HT1080 (cell line): ENCODE results near the gene ZC3H7A. TPM values are rescaled to one million over a fixed set of nuclear protein-coding genes. Genes with fewer than 3 reads are reported as not detected.
"Not testable (repeated sequence)": the region's sequence is repeated elsewhere in the genome, so short reads cannot be mapped to it uniquely, and the experiment has no call there.

ENCODE experiments used
- DNase-seq: peaks from one replicate; pipeline ENCODE4 v3.0.0-alpha.2; 2015; ENCODE audit warnings: low read depth
- total RNA-seq: library from RNA; depleted of rRNA; stranded (reverse); fragments of >200 nt; shearing (Covaris generic); gene quantifications from 2 replicates; pipeline ENCODE4 v1.2.3, GENCODE V29; 2014

ZC3H7A gene
- total RNA-seq, 1 experiment from 2014 or later = 35.3 TPM

DNA sequence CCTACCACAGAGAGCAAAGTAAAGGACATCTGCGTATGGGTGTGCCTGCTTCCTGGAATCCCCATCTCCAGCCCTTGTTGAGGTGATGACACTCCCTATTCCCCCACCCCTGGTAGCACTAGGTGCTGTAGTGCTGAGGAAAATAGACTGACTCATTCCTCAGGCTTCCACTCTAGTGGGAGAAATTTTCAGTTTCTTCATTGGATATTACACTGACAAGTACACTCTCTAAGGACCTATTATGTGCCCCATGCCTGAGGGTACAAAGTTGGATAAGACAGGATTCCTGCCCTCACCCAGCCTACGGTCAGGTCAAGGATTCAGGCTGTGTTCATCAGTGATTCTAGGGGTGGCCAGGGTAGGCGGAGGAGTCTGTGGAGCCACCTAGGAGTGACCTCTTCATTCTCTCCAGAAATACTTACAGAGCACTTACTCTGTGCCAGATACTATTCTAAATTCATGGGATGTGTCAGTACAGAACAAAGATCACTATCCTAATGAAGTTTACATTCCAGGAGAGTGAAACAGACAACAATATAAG is 4.5 kb upstream of the ZC3H7A start:
- DNase-seq = peak; percentile 37

DNA sequence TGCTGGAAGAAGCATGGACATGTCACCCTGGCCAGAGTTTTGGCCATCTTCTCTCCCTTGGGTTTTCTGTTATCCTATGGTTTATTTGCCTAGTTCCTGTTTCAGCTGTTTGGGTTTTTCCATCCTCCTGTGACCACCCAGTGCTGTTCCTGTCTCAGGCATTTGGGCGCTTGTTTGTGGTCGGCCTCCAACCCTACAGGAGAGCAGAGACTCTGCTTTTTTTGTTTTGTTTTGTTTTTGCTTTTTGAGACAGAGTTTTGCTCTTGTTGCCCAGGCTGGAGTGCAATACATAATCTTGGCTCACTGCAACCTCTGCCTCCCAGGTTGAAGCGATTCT is 3.3 kb upstream of the ZC3H7A start:
- no peak for DNase-seq

DNA sequence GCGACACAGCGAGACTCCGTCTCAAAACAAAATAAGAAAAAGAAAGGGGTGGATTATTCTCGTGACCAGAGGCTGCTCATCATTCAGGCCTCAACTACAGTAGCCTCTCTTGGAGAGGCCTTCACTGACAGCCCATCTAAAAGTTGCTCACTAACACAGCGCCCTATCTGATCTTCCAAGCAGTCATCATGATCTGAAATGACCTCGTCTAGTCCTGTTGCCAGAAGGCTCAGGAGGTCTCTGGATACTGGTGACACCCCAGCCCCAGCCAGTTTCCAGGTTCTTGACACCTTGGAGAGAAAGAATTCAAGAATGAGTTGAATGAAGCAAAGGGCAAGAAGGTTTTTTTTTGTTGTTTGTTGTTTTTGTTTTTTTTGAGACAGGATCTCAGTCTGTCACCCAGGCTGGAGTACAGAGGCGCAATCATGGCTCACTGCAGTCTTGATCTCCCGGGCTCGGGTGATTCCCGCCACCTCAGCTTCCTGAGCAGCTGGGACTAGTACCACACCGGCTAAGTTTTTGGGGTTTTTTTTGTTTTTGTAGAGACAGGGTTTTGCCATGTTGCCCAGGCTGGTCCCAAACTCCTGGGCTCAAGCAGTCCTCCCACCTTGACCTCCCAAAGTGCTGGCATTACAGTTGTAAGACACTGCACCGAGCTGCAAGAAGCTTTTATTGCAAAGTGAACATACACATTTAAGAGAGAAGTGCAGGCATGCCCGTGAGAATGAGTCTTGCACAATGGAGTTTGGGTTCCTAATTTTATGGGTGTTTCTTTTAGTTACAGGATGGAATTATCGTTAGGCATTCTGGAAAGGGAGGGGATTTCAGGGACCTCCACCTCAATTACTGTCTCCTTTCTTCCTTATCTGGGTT is 2.7 kb upstream of the ZC3H7A start:
- no peak for DNase-seq

DNA sequence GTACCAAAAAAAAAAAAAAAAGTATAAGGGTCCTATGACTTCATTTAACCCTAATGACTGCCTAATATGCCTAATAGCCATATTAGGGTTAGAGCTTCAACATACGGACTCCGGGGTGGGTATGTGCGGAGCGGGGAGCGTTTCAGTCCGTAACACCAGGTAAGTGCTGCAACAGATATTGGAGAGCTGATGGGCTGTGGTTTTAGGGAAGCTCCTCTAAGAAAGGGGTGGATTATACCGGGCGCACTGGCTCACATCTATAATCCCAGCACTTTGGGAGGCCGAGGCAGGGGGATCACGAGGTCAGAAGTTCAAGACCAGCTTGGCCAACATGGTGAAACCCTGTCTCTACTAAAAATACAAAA is 1.9 kb upstream of the ZC3H7A start:
- DNase-seq = no peak

DNA sequence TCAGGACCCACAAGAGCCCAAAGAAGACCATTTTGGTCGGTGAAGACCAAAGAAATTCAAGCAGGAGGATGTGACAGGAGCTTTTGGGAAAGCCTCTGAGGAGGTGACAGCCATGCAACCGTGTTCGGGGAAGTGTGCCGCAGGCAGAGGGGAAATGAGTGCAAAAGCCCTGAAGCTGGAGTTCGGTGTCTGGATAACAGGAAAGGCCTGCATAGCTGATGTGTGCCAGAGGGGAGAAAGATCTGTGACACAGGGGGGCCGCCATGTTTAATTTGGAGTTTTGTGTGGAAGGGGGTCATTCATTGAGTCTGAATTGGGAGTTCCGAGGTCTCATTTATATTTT is 870 bp upstream of the ZC3H7A start:
- DNase-seq = peak; percentile 15

DNA sequence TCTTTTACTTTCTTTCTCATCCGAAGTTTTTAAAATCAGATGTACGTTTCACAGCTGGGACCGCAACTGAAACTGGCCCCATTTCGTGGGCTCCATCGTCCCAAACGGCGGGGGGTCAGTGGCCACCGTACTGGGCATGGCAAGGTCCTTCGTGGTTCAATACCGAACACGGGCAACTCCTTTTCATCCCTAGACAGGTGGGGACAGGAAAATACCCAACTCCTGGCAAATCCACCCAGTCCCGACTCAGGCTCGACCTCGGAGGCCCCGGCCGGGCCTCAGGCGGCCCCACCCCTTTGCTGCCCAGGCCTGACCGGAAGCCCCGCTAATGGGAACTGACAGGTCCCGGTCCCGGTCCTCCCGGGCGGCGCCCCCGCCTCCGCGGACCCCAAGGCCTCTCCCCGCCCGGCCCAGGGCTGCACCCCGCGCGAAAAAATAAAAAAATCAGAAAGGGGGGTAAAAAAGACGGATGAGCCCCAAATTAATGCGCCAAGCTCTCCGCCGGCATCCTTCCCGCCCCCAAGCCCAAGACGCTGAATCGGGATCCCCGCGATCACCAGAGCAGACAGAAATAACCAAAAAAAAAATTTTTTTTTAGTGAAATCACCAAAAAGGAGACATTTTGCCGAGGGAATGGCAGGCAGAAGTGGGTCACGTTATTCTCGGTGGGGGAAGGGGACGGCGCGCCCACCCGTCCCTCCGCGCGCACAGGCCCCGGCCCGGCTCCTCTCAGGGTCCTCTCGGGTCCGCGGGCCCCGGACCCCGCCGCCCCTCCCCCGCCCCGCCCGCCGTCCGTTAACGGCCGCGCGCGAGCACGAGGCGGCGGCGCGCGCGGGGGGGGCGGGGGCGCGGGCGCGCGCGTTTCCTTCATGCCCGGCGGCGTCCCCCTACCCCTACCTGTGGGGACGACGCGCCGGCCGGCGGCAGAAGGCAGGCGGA is 562 bp downstream of the ZC3H7A start:
- DNase-seq = peak; percentile 22

DNA sequence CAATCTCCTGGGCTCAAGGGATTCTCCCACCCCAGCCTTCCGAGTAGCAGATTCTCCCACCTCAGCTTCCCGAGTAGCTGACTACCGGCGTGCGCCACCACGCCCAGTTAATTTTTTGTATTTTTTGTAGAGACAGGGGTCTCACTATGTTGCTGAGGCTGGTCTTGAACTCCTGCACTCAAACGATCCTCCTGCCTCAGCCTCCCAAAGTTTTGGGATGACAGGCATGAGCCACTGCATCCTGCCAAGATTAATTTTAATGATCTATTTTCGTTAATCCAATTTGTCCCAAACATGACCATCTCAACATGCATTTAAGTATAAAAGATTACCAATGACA is 1.2 kb downstream of the ZC3H7A start:
- no peak for DNase-seq

DNA sequence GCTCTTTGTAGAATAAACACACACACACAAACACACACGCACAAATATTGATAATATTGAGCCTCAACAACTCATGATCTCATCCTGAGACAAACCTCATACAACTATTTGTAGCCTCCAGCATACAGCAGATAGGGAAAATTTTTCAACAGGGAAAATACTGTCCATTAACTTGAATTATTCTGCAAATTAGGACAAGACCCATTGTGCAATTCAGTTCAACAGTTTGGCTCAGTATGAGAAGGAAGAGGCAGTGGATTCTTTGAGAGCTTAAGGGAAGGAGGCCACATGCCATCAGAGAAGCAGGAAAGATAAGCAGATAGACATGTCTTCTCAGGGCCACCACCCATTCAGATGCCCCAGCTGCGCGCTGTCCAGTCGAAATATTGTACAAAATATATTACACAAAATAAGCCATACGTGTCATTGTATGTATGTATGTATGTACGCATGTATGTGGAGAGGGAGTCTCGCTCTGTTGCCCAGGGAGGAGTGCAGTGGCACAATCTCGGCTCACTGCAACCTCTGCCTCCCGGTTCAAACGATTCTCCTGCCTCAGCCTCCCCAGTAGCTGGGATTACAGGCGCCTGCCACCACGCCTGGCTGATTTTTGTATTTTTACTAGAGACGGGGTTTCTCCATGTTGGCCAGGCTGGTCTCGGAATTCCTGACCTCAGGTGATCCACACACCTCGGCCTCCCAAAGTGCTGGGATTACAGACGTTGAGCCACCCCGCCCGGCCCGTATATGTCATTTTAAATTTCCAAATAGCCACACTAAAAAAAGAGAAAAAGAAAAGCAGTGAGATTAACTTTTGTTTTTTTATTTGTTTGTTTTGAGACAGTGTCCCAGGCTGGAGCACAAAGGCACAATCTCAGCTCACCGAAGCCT is 1.8 kb downstream of the ZC3H7A start:
- no peak for DNase-seq

DNA sequence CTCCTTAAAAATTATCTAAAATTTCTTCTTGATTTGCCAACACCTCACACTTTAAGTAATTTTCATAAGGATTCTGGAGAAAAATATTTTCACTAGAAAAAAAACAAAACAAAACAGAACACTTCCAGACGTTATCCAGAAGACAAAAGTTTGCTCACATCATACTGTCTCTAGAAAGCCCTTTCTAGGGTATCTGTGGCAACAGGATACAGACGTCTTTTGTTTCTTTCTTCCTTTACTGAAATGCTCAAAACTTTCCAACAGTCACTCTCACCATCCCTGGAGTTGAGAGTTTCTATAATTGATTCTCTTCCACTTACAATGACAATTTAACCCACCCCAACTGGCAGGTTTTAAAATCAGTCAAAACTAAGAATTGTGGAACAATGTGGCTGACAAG is 2.6 kb downstream of the ZC3H7A start:
- no peak for DNase-seq

DNA sequence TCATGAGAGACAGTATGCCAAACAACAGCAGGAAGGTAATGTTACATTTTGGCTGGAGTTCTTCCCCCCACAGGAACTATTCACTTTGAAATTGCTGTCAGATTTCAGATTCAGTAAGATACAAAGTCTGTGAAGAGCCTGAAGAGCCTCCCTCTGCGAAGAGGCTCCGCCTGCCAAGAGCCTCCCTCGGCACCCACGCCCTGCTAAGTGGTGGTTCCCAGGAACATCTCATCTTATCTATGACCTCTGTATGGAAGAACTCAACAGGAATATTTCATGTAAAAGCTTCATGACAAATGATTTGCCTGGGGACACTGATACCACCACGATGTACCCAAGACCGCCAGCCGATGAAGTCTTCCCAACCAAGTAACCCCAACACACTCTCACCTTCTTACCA is 3.2 kb downstream of the ZC3H7A start:
- DNase-seq = no peak

DNA sequence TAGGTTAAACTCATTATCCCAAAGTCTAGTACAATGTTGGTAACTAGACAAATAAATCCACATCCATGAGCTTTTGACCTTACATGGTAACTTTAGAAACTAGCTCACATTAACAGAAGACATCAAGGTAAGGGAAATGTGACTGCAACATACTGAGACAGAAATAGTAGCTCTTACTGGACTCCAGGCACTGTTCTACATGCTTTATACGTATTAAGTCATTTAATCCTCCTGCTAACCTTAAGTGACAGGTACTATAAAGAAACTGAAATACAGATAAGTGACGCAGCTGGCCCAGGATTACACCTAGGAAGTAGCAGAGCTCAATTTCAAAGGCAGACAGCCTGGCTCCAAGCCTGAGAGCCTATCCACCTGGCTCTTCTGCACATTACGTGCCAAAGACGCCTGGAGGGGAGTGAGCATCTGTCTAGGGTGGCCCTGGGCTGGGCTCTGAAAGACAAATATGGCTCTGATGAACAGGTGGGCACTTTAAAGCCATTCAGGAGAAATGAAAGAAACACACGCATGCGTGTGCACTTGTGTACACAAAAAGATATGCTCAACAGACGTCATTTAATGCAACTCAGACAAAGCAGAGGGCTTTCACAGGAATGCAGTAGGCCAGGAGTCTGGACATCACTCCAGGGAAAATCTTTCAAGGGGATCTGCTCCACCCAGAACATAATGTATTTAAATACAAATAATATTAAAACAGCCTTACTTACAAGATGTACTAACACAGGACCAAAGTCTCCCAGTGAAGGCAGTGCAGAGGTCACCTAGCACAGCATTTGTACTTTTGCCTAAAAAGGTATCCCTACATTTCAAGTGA is 4.4 kb downstream of the ZC3H7A start:
- DNase-seq = no peak

DNA sequence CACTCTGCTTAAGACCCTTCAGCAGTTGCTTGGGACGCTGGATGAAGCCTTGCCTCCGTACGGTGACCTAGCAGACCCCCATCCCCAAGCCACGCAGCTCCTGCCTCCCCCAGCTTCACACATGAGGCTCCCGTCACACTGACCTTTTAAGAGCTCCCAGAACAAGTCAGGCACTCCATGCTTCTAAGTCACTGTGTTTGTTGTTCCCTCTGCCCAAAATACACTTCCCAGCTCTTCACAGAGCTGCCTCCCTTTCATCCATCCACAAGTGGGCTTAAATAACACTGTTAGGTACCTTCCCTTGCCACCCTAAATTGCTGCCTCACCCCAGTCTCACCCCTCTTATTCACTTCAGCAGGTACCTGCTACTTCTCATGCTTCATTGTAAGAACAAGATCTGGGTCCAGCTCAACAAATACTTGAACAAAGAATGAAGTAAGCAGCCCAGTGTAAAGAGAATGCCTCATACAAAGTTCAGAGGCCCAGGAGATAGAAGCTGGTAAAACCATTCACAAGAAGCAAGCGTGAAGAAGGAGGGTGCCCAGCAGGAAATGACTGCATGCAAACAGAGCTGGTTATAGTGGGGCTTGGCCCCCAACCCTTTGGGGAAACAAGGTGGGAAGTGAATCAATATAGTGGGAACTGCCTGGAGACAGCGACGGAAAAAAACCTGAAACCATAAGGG is 5.8 kb downstream of the ZC3H7A start:
- DNase-seq = no peak

DNA sequence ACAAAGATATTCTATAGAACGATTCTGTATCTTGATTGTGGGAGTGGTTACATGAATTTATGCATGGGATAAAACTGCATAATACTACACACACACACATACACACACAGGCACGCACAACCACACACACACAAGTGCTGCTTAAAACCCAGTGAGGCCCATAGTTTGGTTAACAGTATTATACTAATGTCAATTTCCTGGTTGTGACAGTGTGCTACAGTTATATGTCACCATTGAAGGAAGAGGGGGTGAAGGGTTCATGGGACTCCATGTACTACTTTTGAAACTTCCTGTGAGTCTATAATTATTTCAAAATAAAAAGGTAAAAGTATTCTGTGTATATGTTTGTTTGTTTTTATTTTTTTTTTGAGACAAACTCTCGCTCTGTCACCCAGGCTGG is 8.1 kb downstream of the ZC3H7A start:
- DNase-seq = no peak

DNA sequence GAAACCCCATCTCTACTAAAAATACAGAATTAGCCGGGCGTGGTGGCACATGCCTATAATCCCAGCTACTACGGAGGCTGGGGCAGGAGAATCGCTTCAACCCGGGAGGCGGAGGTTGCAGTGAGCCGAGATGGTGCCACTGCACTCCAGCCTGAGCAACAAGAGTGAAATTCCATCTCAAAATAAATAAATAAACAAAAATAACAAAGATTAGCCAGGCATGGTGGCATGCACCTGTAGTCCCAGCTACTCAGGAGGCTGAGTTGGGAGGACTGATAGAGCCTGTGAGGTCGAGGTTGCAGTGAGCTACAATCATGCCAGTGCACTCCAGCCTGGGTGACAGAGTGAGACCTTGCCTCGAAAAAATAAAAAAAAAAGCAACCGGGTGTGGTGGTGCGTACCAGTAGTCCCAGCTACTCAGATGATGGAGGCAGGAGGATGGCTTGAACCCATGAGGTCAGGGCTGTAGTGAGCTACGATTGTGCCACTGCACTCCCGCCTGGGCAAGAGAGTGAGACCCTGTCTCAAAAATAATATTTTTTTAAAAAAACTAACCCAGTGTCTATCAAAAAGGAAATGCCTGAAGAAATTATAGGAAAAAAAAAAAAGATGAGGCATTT is 12.0 kb downstream of the ZC3H7A start:
- DNase-seq = not testable (repeated sequence)

DNA sequence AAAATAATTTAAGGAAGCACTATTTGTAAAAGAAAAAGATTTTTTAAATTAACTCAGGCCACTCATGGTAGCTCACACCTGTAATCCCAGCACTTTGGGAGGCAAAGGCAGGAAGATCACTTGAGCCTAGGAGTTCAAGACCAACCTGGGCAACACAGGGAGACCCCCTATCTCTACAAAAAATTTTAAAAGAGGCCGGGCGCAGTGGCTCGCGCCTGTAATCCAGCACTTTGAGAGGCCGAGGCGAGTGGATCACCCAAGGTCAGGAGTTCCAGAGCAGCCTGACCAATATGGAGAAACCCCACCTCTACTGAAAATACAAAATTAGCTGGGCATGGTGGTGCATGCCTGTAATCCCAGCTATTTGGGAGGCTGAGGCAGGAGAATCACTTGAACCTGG is 12.7 kb downstream of the ZC3H7A start:
- not testable (repeated sequence) for DNase-seq

DNA sequence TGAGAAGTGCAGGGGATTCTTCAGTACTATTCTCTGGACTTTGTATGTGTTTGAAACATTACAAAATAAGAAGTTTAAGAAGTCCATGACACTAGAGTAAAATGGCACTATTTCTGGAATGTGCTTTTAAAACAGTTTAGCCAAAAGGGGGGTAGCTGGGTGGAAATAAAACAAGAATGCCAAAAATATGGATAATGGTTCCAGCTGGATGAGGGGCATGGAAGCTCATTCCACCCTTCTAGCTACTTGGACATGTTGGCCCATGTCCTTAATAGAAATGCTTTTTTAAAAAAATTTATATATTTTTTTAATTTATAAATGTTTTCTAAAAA is 13.1 kb downstream of the ZC3H7A start:
- no peak for DNase-seq

DNA sequence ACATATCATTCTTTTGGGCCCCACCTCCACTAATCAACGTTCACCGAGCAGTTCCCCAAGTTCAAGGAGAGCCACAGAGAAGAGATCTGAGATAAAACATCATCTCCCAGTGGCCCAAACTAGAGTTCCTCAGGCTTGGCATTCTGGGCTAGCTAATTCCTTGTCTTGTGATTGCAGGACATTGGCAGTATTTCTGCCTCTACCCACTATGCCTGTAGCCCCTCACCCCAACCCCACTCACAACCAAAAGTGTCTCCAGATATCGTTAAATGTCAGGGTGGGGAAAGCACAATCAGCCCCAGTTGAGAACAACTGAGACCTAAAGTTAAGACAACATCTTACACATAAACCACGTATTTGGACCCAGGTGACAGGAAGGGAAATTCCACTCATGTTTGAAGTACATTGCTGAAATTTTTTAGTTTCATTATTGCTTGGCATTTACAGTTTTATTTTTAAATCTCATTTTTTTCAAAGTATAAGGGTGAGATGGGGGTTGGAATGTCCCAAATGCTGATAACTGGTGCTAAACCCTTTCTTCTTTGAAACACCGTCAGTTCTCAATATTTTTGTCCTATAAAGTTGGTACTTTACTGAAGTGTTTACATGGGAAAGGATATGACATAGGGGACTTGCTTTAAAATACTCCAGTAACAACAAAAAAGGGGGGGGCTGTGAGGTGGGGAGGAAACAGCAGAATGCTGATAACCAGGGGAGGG is 13.6 kb downstream of the ZC3H7A start:
- no peak for DNase-seq

DNA sequence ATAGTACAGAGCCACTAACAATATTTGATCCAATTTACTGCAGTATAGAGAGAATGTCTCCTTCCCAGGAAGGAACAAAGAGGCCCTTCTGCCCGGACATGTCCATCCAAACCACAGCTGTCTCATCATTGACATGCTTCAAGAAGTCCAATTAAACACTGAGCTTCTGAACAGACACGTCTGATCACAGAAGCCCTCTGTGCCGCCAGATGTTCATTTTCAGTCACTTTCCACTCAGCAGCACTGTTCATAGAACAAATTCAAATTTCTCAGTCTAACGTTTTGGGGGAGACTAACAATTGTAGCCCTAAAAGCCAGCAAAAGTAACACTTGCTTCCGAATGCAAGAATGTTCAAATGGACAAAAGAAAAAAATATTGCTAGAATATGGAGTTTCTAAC is 15.3 kb downstream of the ZC3H7A start:
- DNase-seq = peak; percentile 20
